ENCODE measurements around the gene PCGF6. TPM values are rescaled to one million over a fixed set of nuclear protein-coding genes. Genes with fewer than 3 reads are reported as not detected.
A peak's percentile ranks its signal among the peaks of the same experiment; 100 is the strongest.

PCGF6 gene, protein sequence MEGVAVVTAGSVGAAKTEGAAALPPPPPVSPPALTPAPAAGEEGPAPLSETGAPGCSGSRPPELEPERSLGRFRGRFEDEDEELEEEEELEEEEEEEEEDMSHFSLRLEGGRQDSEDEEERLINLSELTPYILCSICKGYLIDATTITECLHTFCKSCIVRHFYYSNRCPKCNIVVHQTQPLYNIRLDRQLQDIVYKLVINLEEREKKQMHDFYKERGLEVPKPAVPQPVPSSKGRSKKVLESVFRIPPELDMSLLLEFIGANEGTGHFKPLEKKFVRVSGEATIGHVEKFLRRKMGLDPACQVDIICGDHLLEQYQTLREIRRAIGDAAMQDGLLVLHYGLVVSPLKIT
- total RNA-seq: 19.3 and 21.0 TPM in 2 replicates

- H3K27ac Mint-ChIP-seq: peak within 1 kb of the TSS; percentile 89
- H3K4me3 Mint-ChIP-seq: peak within 1 kb of the TSS; percentile 91
- H3K27me3 Mint-ChIP-seq (ENCODE audit: insufficient read depth): no peaks in the 10 kb centered on the region
- peaks cover 8% of the 10 kb centered on the region for H3K36me3 Mint-ChIP-seq (ENCODE audit: low read depth)
- intact Hi-C loops (cut with micrococcal nuclease): loop anchor here (1.0 to 5.0 kb wide), 3 partner anchors 17 to 433 kb away; partner anchors contain the start of genes ATP5MK, CNNM2, PDCD11 and TAF5
- H3K9me3 Mint-ChIP-seq: no peaks in the 10 kb centered on the region
- peak; percentile 74 for DNase-seq (ENCODE audit: low spot score)
- peaks cover 4% of the 10 kb centered on the region for H3K4me1 Mint-ChIP-seq (ENCODE audit: low read depth)
These were observed at the start of gene PCGF6 for GRCh38 chr10:103350517-103351260. TSS of gene PCGF6 (minus strand) at chr10:103351140. CDS start at chr10:103351066, 74 bp downstream.

DNA sequence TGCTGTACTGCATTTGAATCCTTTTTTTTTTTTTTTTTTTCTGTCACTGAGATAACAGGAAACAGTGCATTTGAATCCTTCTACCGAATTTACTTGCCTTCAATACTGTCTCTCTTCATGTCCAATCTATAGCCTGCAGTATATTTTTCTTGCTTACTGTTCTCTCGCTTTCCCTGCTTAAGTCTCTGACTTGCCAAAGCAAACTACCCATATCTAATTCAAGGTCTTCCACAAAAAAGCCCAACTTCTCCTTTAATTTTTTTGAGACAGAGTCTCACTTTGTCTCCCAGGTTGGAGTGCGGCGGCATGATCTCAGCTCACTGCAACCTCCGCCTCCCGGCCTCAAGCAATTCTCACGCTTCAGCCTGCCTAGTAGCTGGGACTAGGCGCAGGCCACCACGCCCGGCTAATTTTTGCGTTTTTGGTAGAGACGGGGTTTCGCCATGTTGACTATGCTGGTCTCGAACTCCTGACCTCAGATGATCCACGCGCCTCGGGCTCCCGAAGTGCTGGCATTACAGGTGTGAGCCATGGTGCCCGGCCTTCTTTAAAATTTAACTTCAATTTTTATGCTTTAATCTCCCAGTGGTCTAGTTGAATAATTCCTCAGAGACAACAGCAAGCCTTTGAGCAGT, 46.4 kb upstream of the PCGF6 start:
- DNase-seq (ENCODE audit: low spot score): no peak
- Mint-ChIP-seq H3K36me3 (ENCODE audit: low read depth) (peaks cover 61% of the 10 kb centered on the region), H3K4me3 (peak overlapping the region; percentile 99), H3K27ac (peak overlapping the region; percentile 96), H3K27me3 (ENCODE audit: insufficient read depth) (no peaks in the 10 kb centered on the region), H3K9me3 (no peaks in the 10 kb centered on the region), H3K4me1 (ENCODE audit: low read depth) (peaks cover 58% of the 10 kb centered on the region)
- intact Hi-C loops (cut with micrococcal nuclease): no loop called here

DNA sequence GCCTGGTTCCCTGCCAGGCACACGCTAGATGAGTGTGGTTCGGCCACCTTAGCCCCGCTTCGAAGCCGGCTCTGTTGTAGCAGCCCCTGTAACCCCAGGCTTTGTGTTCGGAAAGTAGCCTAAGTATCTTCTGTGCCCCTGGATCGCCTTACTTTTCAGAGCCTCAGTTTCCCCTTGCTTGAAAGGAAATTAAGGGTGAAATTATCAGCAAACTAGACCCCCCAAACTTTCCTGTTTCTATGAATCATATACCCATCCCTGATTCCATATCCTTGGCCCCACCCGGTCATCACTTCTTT, 45.8 kb upstream of the PCGF6 start:
- H3K27ac Mint-ChIP-seq: peak overlapping the region; percentile 96
- no peaks in the 10 kb centered on the region for H3K9me3 Mint-ChIP-seq
- intact Hi-C loops (cut with micrococcal nuclease): loop anchor here (1.0 kb wide), 4 partner anchors 28 to 894 kb away; partner anchors contain the start of genes ACTR1A, PCGF6 and WBP1L
- peaks cover 62% of the 10 kb centered on the region for H3K36me3 Mint-ChIP-seq (ENCODE audit: low read depth)
- peak overlapping the region; percentile 99 for H3K4me3 Mint-ChIP-seq
- no peaks in the 10 kb centered on the region for H3K27me3 Mint-ChIP-seq (ENCODE audit: insufficient read depth)
- peaks cover 58% of the 10 kb centered on the region for H3K4me1 Mint-ChIP-seq (ENCODE audit: low read depth)
- no peak for DNase-seq (ENCODE audit: low spot score)

DNA sequence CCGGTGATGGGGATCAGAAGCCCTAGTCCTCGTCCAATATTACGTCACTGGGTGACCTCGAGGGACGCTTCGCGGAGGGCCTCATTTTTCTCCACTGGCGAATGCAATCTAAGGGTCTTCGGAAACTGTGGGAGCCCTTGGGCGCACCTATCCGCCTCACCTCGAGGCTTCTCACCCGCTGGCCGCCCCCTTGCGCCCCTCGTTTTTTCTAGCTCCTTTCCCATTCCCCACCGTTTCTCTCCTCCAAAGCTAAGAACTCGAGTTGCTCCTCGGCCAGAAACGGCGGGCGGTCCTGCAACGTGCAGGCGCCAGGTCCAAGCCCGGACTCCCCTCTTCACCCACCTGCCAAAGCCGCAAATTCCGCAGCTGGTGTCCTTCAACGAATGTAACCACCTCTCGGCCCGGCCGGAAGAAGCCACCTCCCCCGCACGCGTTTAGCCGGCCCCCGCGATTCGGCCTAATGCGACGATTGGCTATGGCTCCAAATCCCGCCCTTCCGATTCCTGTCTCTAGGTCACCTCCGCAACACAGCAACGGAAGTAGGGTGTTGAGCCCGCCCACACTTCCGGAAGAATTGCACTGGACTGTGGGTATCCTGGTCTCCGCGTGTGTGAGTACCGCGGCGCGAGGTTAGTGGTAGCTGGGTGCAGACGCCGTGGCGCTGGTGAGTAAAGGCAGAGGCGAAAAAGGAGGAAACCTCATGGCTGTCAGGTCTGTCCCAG, 45.3 kb upstream of the PCGF6 start, which contains the start of the genes ATP5MK and PDCD11:
Gene ATP5MK, minus strand, starts transcription at position 409 of the 722 bp plus-strand sequence. CDS start 4,018 bp downstream, outside the sequence.
Gene PDCD11, plus strand, starts transcription at position 560 of the 722 bp plus-strand sequence. CDS start 1,801 bp downstream, outside the sequence.
- peak within 1 kb of the TSS; percentile 99 for H3K4me3 Mint-ChIP-seq
- H3K27ac Mint-ChIP-seq: peak within 1 kb of the TSS; percentile 96
- H3K9me3 Mint-ChIP-seq: no peaks in the 10 kb centered on the region
- H3K4me1 Mint-ChIP-seq (ENCODE audit: low read depth): peaks cover 58% of the 10 kb centered on the region
- intact Hi-C loops (cut with micrococcal nuclease): loop anchor here (1.0 kb wide), 4 partner anchors 28 to 894 kb away; partner anchors contain the start of genes ACTR1A, PCGF6 and WBP1L
- H3K27me3 Mint-ChIP-seq (ENCODE audit: insufficient read depth): no peaks in the 10 kb centered on the region
- peak; percentile 95 for DNase-seq (ENCODE audit: low spot score)
- H3K36me3 Mint-ChIP-seq (ENCODE audit: low read depth): peaks cover 62% of the 10 kb centered on the region

DNA sequence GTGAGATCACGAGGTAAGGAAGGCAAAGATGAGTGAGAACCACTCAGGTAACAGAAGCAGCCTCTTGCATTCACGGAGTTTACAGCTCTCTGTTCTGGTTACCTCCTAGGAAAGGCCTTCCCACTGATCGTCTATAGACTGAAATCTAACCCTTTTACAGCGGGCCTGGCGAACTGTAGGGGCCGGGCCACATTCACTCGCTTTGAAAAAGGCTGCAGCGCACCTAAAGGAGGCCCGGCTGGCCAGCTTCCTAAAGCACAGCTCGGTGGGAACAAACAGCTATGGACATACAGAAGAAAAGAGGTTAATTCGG, 44.8 kb upstream of the PCGF6 start:
- no peaks in the 10 kb centered on the region for H3K27me3 Mint-ChIP-seq (ENCODE audit: insufficient read depth)
- H3K4me1 Mint-ChIP-seq (ENCODE audit: low read depth): peaks cover 62% of the 10 kb centered on the region
- intact Hi-C loops (cut with micrococcal nuclease): loop anchor here (1.0 kb wide), 4 partner anchors 27 to 893 kb away; partner anchors contain the start of genes ACTR1A, PCGF6 and WBP1L
- H3K4me3 Mint-ChIP-seq: peak overlapping the region; percentile 99
- H3K9me3 Mint-ChIP-seq: no peaks in the 10 kb centered on the region
- DNase-seq (ENCODE audit: low spot score): no peak
- H3K27ac Mint-ChIP-seq: peak overlapping the region; percentile 96
- peaks cover 62% of the 10 kb centered on the region for H3K36me3 Mint-ChIP-seq (ENCODE audit: low read depth)

DNA sequence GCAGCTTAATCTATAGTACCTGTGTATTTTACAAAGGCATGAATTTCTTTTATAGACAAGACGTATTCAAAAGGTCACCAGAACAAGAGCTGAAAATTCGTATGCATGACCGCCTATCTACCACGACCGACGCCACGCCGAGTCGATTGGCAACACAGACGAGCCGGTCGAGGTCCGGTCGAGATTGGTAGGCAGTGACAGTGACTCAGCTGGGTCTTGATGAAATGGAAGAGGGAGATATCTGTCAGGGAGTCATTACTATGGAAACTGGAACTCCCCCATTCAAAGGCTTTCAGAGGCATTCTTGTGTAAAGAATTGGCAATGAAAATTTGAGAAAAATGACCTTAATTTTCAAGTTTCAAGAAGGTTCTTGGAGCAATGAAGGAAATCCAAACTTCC, 43.2 kb upstream of the PCGF6 start:
- Mint-ChIP-seq H3K9me3 (no peaks in the 10 kb centered on the region), H3K36me3 (ENCODE audit: low read depth) (peaks cover 52% of the 10 kb centered on the region), H3K27me3 (ENCODE audit: insufficient read depth) (no peaks in the 10 kb centered on the region), H3K4me3 (peak overlapping the region; percentile 75), H3K4me1 (ENCODE audit: low read depth) (peaks cover 54% of the 10 kb centered on the region), H3K27ac (peak overlapping the region; percentile 71)
- no peak for DNase-seq (ENCODE audit: low spot score)
- intact Hi-C loops (cut with micrococcal nuclease): no loop called here

DNA sequence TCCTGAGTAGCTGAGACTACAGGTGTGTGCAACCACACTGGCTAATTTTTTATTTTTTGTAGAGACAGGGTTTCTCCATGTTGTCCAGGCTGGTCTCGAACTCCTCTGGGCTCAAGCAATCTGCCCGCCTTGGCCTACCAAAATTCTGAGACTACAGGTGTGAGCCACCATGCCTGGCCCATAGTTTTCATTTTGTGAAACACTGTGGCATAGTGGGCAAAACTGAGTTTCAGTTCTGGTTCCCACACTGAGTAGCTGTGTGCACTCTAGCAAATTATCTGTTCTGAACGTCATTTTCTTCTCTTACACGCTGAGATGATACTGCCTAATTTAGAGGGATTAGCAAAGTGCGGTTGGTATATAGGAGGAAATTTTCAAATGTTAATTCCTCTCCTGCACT, 31.8 kb upstream of the PCGF6 start:
- intact Hi-C loops (cut with micrococcal nuclease): no loop called here
- no peaks in the 10 kb centered on the region for H3K4me1 Mint-ChIP-seq (ENCODE audit: low read depth)
- H3K36me3 Mint-ChIP-seq (ENCODE audit: low read depth): peaks cover 35% of the 10 kb centered on the region

GRCh38 chr10:103374263-103374662, 23.3 kb upstream of the PCGF6 start:
- peaks cover 16% of the 10 kb centered on the region for H3K4me1 Mint-ChIP-seq (ENCODE audit: low read depth)
- no peak overlapping the region for H3K4me3 Mint-ChIP-seq
- no peak overlapping the region for H3K27ac Mint-ChIP-seq
- DNase-seq (ENCODE audit: low spot score): no peak
- no peaks in the 10 kb centered on the region for H3K27me3 Mint-ChIP-seq (ENCODE audit: insufficient read depth)
- peaks cover 24% of the 10 kb centered on the region for H3K36me3 Mint-ChIP-seq (ENCODE audit: low read depth)
- intact Hi-C loops (cut with micrococcal nuclease): no loop called here
- no peaks in the 10 kb centered on the region for H3K9me3 Mint-ChIP-seq

More for the DNA sequence above, 31.8 kb upstream of the PCGF6 start:
- Mint-ChIP-seq H3K27me3 (ENCODE audit: insufficient read depth) (no peaks in the 10 kb centered on the region), H3K9me3 (no peaks in the 10 kb centered on the region), H3K4me3 (no peak overlapping the region), H3K27ac (no peak overlapping the region)
- no peak for DNase-seq (ENCODE audit: low spot score)

GRCh38 chr10:103373544-103373943, 22.6 kb upstream of the PCGF6 start:
- H3K36me3 Mint-ChIP-seq (ENCODE audit: low read depth): peaks cover 25% of the 10 kb centered on the region

GRCh38 chr10:103367782-103368518, 17.0 kb upstream of the PCGF6 start, which contains the start of gene TAF5:
TSS of gene TAF5 (plus strand) at chr10:103367976. CDS start at chr10:103367990, 14 bp downstream.
- Mint-ChIP-seq H3K27ac (peak within 1 kb of the TSS; percentile 91), H3K4me3 (peak within 1 kb of the TSS; percentile 89), H3K9me3 (no peaks in the 10 kb centered on the region), H3K36me3 (ENCODE audit: low read depth) (peaks cover 3% of the 10 kb centered on the region), H3K27me3 (ENCODE audit: insufficient read depth) (no peaks in the 10 kb centered on the region), H3K4me1 (ENCODE audit: low read depth) (peaks cover 5% of the 10 kb centered on the region)
- DNase-seq (ENCODE audit: low spot score): peak; percentile 89
- intact Hi-C loops (cut with micrococcal nuclease): loop anchor here (1.0 to 10.0 kb wide), 11 partner anchors 17 to 1215 kb away; partner anchors contain the start of genes ARL3, ATP5MK, BORCS7 and CNNM2

More at GRCh38 chr10:103373544-103373943, 22.6 kb upstream of the PCGF6 start:
- Mint-ChIP-seq H3K27ac (peak overlapping the region; percentile 56), H3K27me3 (ENCODE audit: insufficient read depth) (no peaks in the 10 kb centered on the region), H3K4me3 (peak overlapping the region; percentile 1), H3K9me3 (no peaks in the 10 kb centered on the region), H3K4me1 (ENCODE audit: low read depth) (peaks cover 16% of the 10 kb centered on the region)
- DNase-seq (ENCODE audit: low spot score): no peak
- intact Hi-C loops (cut with micrococcal nuclease): no loop called here

- peak overlapping the region; percentile 91 for H3K27ac Mint-ChIP-seq
- intact Hi-C loops (cut with micrococcal nuclease): loop anchor here (1.0 to 10.0 kb wide), 7 partner anchors 16 to 1215 kb away; partner anchors contain the start of genes ARL3, NOLC1, NT5C2 and PCGF6
- DNase-seq (ENCODE audit: low spot score): no peak
- peaks cover 5% of the 10 kb centered on the region for H3K4me1 Mint-ChIP-seq (ENCODE audit: low read depth)
- H3K9me3 Mint-ChIP-seq: no peaks in the 10 kb centered on the region
- H3K27me3 Mint-ChIP-seq (ENCODE audit: insufficient read depth): no peaks in the 10 kb centered on the region
- peaks cover 3% of the 10 kb centered on the region for H3K36me3 Mint-ChIP-seq (ENCODE audit: low read depth)
- peak overlapping the region; percentile 89 for H3K4me3 Mint-ChIP-seq
These were observed 16.4 kb upstream of the PCGF6 start for GRCh38 chr10:103367379-103367781.
